AG10803 (cell line): ENCODE measurements around the gene CLEC4D.
"Not testable (repeated sequence)": the region's sequence is repeated elsewhere in the genome, so short reads cannot be mapped to it uniquely, and the experiment has no call there.

Source experiments
- DNase-seq: peaks from one replicate; pipeline ENCODE4 v3.0.0; 2010; ENCODE audit warnings: low read depth
- H3K4me3 ChIP-seq: 2 replicates; pipeline ENCODE4 v1.5.1; 2011; ENCODE audit warnings: mild to moderate bottlenecking, low read length, control low read depth
- CTCF ChIP-seq: conservative IDR thresholded peaks from 2 replicates; pipeline ENCODE4 v1.5.1; 2011; ENCODE audit warnings: mild to moderate bottlenecking, low read length, control low read depth, inconsistent platforms

CLEC4D gene

GRCh38 chr12:8564656-8565055 lies 51.4 kb downstream of the CLEC4D start:
- no peak overlapping the region for H3K4me3 ChIP-seq
- TF ChIP-seq CTCF = no peak
- DNase-seq = no peak

GRCh38 chr12:8566052-8566451 lies 52.7 kb downstream of the CLEC4D start:
- DNase-seq = not testable (repeated sequence)

GRCh38 chr12:8566525-8566924 lies 53.2 kb downstream of the CLEC4D start:
- no peak for DNase-seq
- TF ChIP-seq CTCF = no peak
- H3K4me3 ChIP-seq = no peak overlapping the region

More at GRCh38 chr12:8566052-8566451, 52.7 kb downstream of the CLEC4D start:
- not testable (repeated sequence) for H3K4me3 ChIP-seq
